HEK293T (cell line): ENCODE results near the gene CRAMP1.
"Not testable (repeated sequence)": the region's sequence is repeated elsewhere in the genome, so short reads cannot be mapped to it uniquely, and the experiment has no call there.

Source experiments
- CTCF ChIA-PET: fragments of 350-600 bp; formaldehyde crosslinking; extraction: SDS; loops from one replicate; lab custom pipeline; 2021; ENCODE audit warnings: antibody characterized with exemption, inconsistent platforms; lab: Yijun Ruan, JAX
- POLR2A ChIA-PET: fragments of 350-600 bp; formaldehyde crosslinking; extraction: SDS; loops from one replicate; lab custom pipeline; 2020; ENCODE audit warnings: antibody characterized with exemption, inconsistent platforms; lab: Yijun Ruan, JAX
- DNase-seq: peaks from one replicate; pipeline ENCODE4 v3.0.0; 2012; ENCODE audit warnings: mixed read lengths; ENCODE audit errors: extremely low spot score
- ARNT ChIP-seq: fragments of 450-650 bp; IDR thresholded peaks from 2 replicates; pipeline ENCODE4 v1.6.1; 2017; ENCODE audit warnings: mild to moderate bottlenecking
- BHLHE40 ChIP-seq: fragments of 450-650 bp; IDR thresholded peaks from 2 replicates; pipeline ENCODE4 v1.6.1; 2016; ENCODE audit warnings: mild to moderate bottlenecking, moderate library complexity, borderline replicate concordance
- CTBP1 ChIP-seq: fragments of 450-650 bp; IDR thresholded peaks from 2 replicates; pipeline ENCODE4 v1.6.1; 2016; ENCODE audit warnings: borderline replicate concordance
- ELF4 ChIP-seq: fragments of 450-650 bp; IDR thresholded peaks from 2 replicates; pipeline ENCODE4 v1.6.1; 2017; ENCODE audit warnings: antibody characterized with exemption
- FOXA1 ChIP-seq: fragments of 450-650 bp; IDR thresholded peaks from 2 replicates; pipeline ENCODE4 v1.6.1; 2016; ENCODE audit warnings: mild to moderate bottlenecking
- FOXK2 ChIP-seq: fragments of 450-650 bp; IDR thresholded peaks from 2 replicates; pipeline ENCODE4 v1.6.1; 2016; ENCODE audit warnings: mild to moderate bottlenecking
- FOXM1 ChIP-seq: fragments of 450-650 bp; IDR thresholded peaks from 2 replicates; pipeline ENCODE4 v1.6.1; 2017; ENCODE audit warnings: mild to moderate bottlenecking, borderline replicate concordance
- HDGF ChIP-seq: fragments of 450-650 bp; IDR thresholded peaks from 2 replicates; pipeline ENCODE4 v1.6.1; 2017; ENCODE audit warnings: antibody characterized with exemption, borderline replicate concordance
- L3MBTL2 ChIP-seq: fragments of 450-650 bp; conservative IDR thresholded peaks from 2 replicates; pipeline ENCODE4 v1.6.1; 2016; ENCODE audit warnings: mild to moderate bottlenecking
- LEF1 ChIP-seq: fragments of 450-650 bp; IDR thresholded peaks from 2 replicates; pipeline ENCODE4 v1.6.1; 2017; ENCODE audit warnings: mild to moderate bottlenecking, borderline replicate concordance
- NFRKB ChIP-seq: fragments of 450-650 bp; IDR thresholded peaks from 2 replicates; pipeline ENCODE4 v1.6.1; 2016; ENCODE audit warnings: mild to moderate bottlenecking, moderate library complexity
- SP1 ChIP-seq: fragments of 450-650 bp; IDR thresholded peaks from 2 replicates; pipeline ENCODE4 v1.6.1; 2017
- SUZ12 ChIP-seq: fragments of 450-650 bp; IDR thresholded peaks from 2 replicates; pipeline ENCODE4 v1.6.1; 2016; ENCODE audit warnings: mild to moderate bottlenecking
- TARDBP ChIP-seq: fragments of 450-650 bp; IDR thresholded peaks from 2 replicates; pipeline ENCODE4 v1.6.1; 2016
- ZNF384 ChIP-seq: fragments of 450-650 bp; IDR thresholded peaks from 2 replicates; pipeline ENCODE4 v1.6.1; 2016
- TF ChIP-seq, protein P1 (sequence below): fragments of 450-650 bp; IDR thresholded peaks from 2 replicates; pipeline ENCODE4 v1.6.1; 2016

Gene CRAMP1

DNA sequence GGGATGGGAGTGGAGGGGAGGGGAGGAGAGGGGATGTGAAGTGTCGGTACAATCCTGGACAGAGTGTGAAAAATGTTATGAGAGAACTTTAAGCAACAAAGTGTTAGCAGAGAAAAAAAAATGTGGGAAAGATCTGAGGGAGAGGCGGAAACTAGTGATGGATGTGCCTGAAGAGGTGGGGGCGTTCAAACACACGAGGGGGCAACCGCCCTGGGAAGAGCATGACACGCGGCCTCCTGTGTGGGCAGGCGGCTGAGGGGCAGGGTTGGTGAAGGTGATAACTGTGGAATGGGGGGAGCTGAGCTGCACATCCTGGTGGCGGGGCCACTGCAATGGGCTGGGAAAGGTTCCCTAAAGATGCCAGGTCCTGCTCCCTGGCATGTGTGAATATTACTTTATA, 30.4 kb upstream of the CRAMP1 start:
- DNase-seq = no peak
- no peak for TF ChIP-seq CTBP1
- no peak for TF ChIP-seq NFRKB
- no peak for TF ChIP-seq TARDBP
- TF ChIP-seq FOXK2 = no peak
- no peak for TF ChIP-seq FOXM1
- no peak for TF ChIP-seq BHLHE40
- no peak for TF ChIP-seq ELF4
- no peak for TF ChIP-seq L3MBTL2
- TF ChIP-seq ZNF384 = no peak
- TF ChIP-seq, protein P1, sequence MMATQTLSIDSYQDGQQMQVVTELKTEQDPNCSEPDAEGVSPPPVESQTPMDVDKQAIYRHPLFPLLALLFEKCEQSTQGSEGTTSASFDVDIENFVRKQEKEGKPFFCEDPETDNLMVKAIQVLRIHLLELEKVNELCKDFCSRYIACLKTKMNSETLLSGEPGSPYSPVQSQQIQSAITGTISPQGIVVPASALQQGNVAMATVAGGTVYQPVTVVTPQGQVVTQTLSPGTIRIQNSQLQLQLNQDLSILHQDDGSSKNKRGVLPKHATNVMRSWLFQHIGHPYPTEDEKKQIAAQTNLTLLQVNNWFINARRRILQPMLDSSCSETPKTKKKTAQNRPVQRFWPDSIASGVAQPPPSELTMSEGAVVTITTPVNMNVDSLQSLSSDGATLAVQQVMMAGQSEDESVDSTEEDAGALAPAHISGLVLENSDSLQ = no peak
- TF ChIP-seq LEF1 = no peak
- no peak for TF ChIP-seq SP1
- no peak for TF ChIP-seq ARNT
- ChIA-PET POLR2A (no interaction called here), CTCF (no interaction called here)

GRCh38 chr16:1583180-1583579, 29.0 kb upstream of the CRAMP1 start:
- CTCF ChIA-PET = no interaction called here
- POLR2A ChIA-PET = no interaction called here

GRCh38 chr16:1584926-1585484, 27.2 kb upstream of the CRAMP1 start:
- POLR2A ChIA-PET = interaction anchor here (1.1 kb wide), 1 partner anchor 12 kb away, joined by 3 read pairs; no protein-coding TSS in a partner anchor
- DNase-seq = no peak
- CTCF ChIA-PET = no interaction called here
- no peak for TF ChIP-seq SP1

More at GRCh38 chr16:1583180-1583579, 29.0 kb upstream of the CRAMP1 start:
- DNase-seq = no peak
- TF ChIP-seq ZNF384 = no peak
- TF ChIP-seq FOXM1 = no peak
- TF ChIP-seq ELF4 = no peak
- no peak for TF ChIP-seq NFRKB
- TF ChIP-seq, protein P1 = no peak
- no peak for TF ChIP-seq TARDBP
- TF ChIP-seq FOXK2 = no peak
- TF ChIP-seq FOXA1 = no peak
- TF ChIP-seq ARNT = no peak
- TF ChIP-seq SUZ12 = no peak
- TF ChIP-seq BHLHE40 = no peak

GRCh38 chr16:1590366-1590765, 21.8 kb upstream of the CRAMP1 start:
- TF ChIP-seq SUZ12 = no peak
- CTCF ChIA-PET = no interaction called here
- POLR2A ChIA-PET = no interaction called here
- no peak for DNase-seq

DNA sequence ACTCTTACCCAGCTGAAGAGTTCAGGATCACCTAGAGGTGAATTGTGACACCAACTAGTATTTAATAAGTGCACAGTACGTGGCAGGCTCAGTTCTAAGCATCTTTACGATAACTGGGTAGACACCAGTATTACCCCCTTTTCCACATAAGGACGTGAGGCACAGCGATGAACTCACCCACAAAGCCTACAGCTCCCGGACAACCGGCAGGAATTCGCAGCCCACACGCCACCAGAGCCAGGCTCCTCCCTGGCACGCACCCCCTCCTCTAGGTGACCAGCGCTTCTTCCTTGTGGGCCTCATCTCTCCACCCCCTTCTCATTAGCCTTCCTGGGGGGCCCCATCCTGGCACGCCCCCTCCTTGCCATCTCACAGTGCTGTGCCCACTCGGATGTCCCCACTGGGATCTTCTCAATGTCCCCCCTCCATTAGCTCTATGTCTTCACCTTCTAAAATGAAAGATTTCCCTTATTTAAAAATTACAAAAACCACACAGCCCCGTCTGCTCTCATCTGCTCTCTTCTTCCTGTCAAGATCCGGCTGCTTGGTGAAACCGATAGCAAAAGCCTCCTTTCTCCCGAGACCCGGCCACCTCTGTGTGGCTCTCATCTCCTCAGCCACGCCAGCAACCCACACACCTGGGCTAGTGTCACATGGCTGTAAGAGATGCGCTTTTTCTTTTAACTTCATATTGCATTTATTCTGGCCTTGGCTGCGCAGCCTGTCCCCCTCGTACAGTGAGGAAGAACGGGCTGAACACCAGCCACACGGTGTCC, 21.0 kb upstream of the CRAMP1 start:
- DNase-seq = no peak
- CTCF ChIA-PET = no interaction called here
- TF ChIP-seq ARNT (no peak), FOXK2 (no peak), SUZ12 (no peak), FOXM1 (no peak), SP1 (no peak), BHLHE40 (no peak), TARDBP (no peak), LEF1 (no peak), ZNF384 (no peak), ELF4 (no peak), HDGF (no peak), CTBP1 (no peak), FOXA1 (no peak)
- TF ChIP-seq, protein P1 = no peak
- POLR2A ChIA-PET = no interaction called here

- no peak for DNase-seq
- CTCF ChIA-PET = no interaction called here
- POLR2A ChIA-PET = no interaction called here
- no peak for TF ChIP-seq FOXK2
- TF ChIP-seq, protein P1 = no peak
- TF ChIP-seq HDGF = no peak
- no peak for TF ChIP-seq SUZ12
- no peak for TF ChIP-seq FOXA1
- TF ChIP-seq LEF1 = no peak
- no peak for TF ChIP-seq FOXM1
- no peak for TF ChIP-seq ELF4
- TF ChIP-seq NFRKB = no peak
- TF ChIP-seq TARDBP = no peak
These were observed 19.7 kb upstream of the CRAMP1 start for GRCh38 chr16:1592446-1592845.

GRCh38 chr16:1595511-1595910, 16.6 kb upstream of the CRAMP1 start:
- CTCF ChIA-PET, DNase-seq: not testable (repeated sequence)
- POLR2A ChIA-PET = interaction anchor here (2.8 kb wide), 1 partner anchor 14 kb away, joined by 8 read pairs; no protein-coding TSS in a partner anchor
